ENCODE data around the gene BRMS1L. TPM values are rescaled to one million over a fixed set of nuclear protein-coding genes. Genes with fewer than 3 reads are reported as not detected.

The BRMS1L gene
- total and polyA plus RNA-seq, 9 of the 15 experiments (the other 6 are each of a cell fraction or from before 2014, with no cell fraction given): 1.2 to 4.7 (median 3.3) TPM

DNA sequence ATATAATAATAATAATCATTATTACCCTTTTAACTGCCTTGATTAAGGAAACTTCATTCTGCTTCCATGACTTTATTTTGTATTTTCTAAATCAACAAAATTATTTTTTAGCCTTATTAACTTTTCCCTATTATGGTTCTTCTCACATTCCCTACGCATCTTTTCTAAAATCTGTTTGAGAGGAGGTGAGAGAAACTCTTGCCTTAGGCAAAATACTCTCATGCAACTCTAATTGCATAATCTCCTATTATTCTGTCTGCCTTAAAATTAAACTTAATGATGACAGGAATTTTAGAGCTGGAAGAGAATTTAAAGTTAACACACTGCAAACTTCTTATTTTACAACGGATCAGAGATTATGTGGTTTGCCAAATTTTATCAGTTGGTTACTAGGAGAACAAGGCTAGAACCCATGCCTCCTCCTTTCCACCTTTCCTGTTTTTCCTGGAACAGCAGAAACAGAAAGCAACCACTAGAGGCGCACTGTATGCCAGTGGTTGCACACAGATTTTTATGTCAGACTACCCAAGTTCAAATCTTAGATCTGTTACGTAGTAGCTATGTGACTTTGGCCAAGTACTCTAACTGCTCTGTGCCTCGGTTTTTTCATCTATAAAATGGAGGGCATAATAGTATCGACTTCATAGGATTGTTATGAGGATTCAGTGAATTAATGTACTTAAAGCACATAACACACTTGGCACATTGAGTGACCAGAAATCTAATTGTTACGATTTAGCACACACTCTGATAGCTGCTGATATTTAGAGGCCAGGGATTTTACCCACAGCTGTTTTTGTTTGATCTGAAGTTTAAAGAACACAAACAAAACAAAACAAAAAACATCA lies 4.3 kb upstream of the BRMS1L start:
- H4K20me1 ChIP-seq (replicated peaks; ENCODE audit: control insufficient read depth, insufficient read depth, low read length): no peaks in the 10 kb centered on the region
- no TSS peak for BruUV-seq (replicated peaks)
- H3K4me2 ChIP-seq (ENCODE audit: insufficient read depth, low read length): peak overlapping the region; percentile 1; the same call in 1 of the 2 replicates
- no peaks in the 10 kb centered on the region for H3K36me3 ChIP-seq (ENCODE audit: control insufficient read depth, insufficient read depth, low read length)
- POLR2A ChIA-PET: no interaction called here
- 8% methylated on average over 7 of the region's 7 CpGs for WGBS (ENCODE audit: insufficient coverage, low coverage, missing lambda C conversion rate)
- DNase-seq (ENCODE audit: extremely low read depth in 1 of 4, low spot score in 3 of 4) (peak; percentile 30 to 48 (median 32)), ATAC-seq (no peak), FAIRE-seq (peak; percentile 78)
- CTCF ChIA-PET (ENCODE audit: low intra/inter-chr PET ratio): no interaction called here
- H3K4me3 ChIP-seq: no peak overlapping the region
- no peaks in the 10 kb centered on the region for H3K9me1 ChIP-seq (ENCODE audit: control insufficient read depth, insufficient read depth, low read length)
- intact Hi-C loops (cut with micrococcal nuclease): loop anchor here (10.0 kb wide), 1 partner anchor 287 kb away; the partner anchor contains the start of gene INSM2
- no peak overlapping the region for H3K9ac ChIP-seq (ENCODE audit: insufficient read depth in 1 of 2, low read depth in 2 of 2, low read length in 2 of 2)
- peaks cover under 1% of the 10 kb centered on the region; the same call in 1 of the 3 replicates for H3K79me2 ChIP-seq (ENCODE audit: control insufficient read depth, insufficient read depth, low read length)
- H3K27ac ChIP-seq (ENCODE audit: extremely low read depth, low read depth, low read length): no peak overlapping the region
- H3K27me3 ChIP-seq (ENCODE audit: control insufficient read depth in 2 of 2, insufficient read depth in 2 of 2, low read length in 2 of 2): no peaks in the 10 kb centered on the region
- no peaks in the 10 kb centered on the region for H3K9me3 ChIP-seq (replicated peaks; ENCODE audit: control insufficient read depth, insufficient read depth, low read depth, low read length)
- in situ Hi-C loops (cut with MboI): no loop called here
- peak overlapping the region; percentile 56; the same call in 1 of the 2 replicates for H2AFZ ChIP-seq (ENCODE audit: low read depth, low read length)
- H3K4me1 ChIP-seq (replicated peaks in 1 of 2; ENCODE audit: control insufficient read depth in 2 of 2, insufficient read depth in 2 of 2, low read length in 2 of 2): peaks cover 3% of the 10 kb centered on the region in 2 experiments; a peak in 2 of 5 replicates
- 0 out of 2 replicates have a peak, but pooled peaks have one; percentile 9 for TF ChIP-seq CEBPB (tag; IDR thresholded peaks at IDR 0.05)
- no peak for TF ChIP-seq ZNF217 (CRISPR knock-in tag; IDR thresholded peaks at IDR 0.05)
- TF ChIP-seq FOS (IDR thresholded peaks at IDR 0.05; ENCODE audit: extremely low read depth, insufficient read length): no peak
- peak; percentile 18 for TF ChIP-seq PHF20 (IDR thresholded peaks at IDR 0.05; ENCODE audit: partially characterized antibody)
- no peak for TF ChIP-seq MCM7 (IDR thresholded peaks at IDR 0.05)
- no peak for TF ChIP-seq CHD4 (IDR thresholded peaks at IDR 0.05; ENCODE audit: insufficient read depth, insufficient replicate concordance, low read depth, low read length, poor library complexity, severe bottlenecking)
- TF ChIP-seq KDM5B (IDR thresholded peaks at IDR 0.05; ENCODE audit: insufficient replicate concordance, low read depth, low read length): no peak
- no peak for TF ChIP-seq ZNF239 (CRISPR knock-in tag; IDR thresholded peaks at IDR 0.05)
- TF ChIP-seq NBN (IDR thresholded peaks at IDR 0.05; ENCODE audit: low read depth): no peak
- TF ChIP-seq ATF1 (CRISPR knock-in tag; IDR thresholded peaks at IDR 0.05): no peak
- TF ChIP-seq ATF1 (tag; IDR thresholded peaks at IDR 0.05): peak; percentile 54; the same call in 1 of the 2 replicates
- TF ChIP-seq, protein P1, sequence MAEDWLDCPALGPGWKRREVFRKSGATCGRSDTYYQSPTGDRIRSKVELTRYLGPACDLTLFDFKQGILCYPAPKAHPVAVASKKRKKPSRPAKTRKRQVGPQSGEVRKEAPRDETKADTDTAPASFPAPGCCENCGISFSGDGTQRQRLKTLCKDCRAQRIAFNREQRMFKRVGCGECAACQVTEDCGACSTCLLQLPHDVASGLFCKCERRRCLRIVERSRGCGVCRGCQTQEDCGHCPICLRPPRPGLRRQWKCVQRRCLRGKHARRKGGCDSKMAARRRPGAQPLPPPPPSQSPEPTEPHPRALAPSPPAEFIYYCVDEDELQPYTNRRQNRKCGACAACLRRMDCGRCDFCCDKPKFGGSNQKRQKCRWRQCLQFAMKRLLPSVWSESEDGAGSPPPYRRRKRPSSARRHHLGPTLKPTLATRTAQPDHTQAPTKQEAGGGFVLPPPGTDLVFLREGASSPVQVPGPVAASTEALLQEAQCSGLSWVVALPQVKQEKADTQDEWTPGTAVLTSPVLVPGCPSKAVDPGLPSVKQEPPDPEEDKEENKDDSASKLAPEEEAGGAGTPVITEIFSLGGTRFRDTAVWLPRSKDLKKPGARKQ (CRISPR knock-in tag; IDR thresholded peaks at IDR 0.05): no peak
- TF ChIP-seq RBM15 (IDR thresholded peaks at IDR 0.05; ENCODE audit: insufficient read depth, low read length): no peak
- TF ChIP-seq RCOR1 (IDR thresholded peaks at IDR 0.05; ENCODE audit: borderline replicate concordance in 1 of 2, low read depth in 2 of 2, low read length in 2 of 2): 0 out of 4 replicates have a peak, but pooled peaks of 1 of the 2 experiments have one; percentile 46
- TF ChIP-seq ARID3A (IDR thresholded peaks at IDR 0.05; ENCODE audit: borderline replicate concordance, low read depth, low read length): no peak
- no peak for TF ChIP-seq POLR2AphosphoS5 (IDR thresholded peaks at IDR 0.05; ENCODE audit: control insufficient read depth, insufficient read depth, low read depth, low read length)
- TF ChIP-seq CREM (IDR thresholded peaks at IDR 0.05; ENCODE audit: low read depth): peak; percentile 63; the same call in 1 of the 2 replicates

All from K562 (cell line).